Kidney (tissue), 14 donors: ENCODE measurements around the gene IQCM. TPM values are rescaled to one million over a fixed set of nuclear protein-coding genes. Genes with fewer than 3 reads are reported as not detected.

Experiments used
- DNase-seq, 5 donors: peaks; one replicate each; pipeline ENCODE4 v3.0.0-alpha.2; 2013 to 2020
- FAIRE-seq: peaks from 2 replicates; lab custom pipeline; 2012; peaks lifted over from hg19 to GRCh38; lab: Jason Lieb, UNC
- H3K27ac ChIP-seq, 2 donors: one replicate each; pipeline ENCODE4 v1.7.0; 2013; ENCODE audit warnings: low read depth in 2 of 2, low read length in 2 of 2, inconsistent platforms in 1 of 2
- H3K27me3 ChIP-seq: one replicate; pipeline ENCODE4 v1.7.1; 2013; ENCODE audit warnings: low read length, inconsistent platforms; ENCODE audit not compliant: control insufficient read depth, insufficient read depth
- H3K36me3 ChIP-seq, 3 donors: one replicate each; pipeline versions ENCODE4 v1.7.0 to v1.7.1; 2013; ENCODE audit warnings: low read length in 3 of 3, control low read depth in 1 of 3, inconsistent platforms in 1 of 3; ENCODE audit not compliant: insufficient read depth in 3 of 3, control insufficient read depth in 2 of 3
- H3K4me1 ChIP-seq, 3 donors: one replicate each; pipeline versions ENCODE4 v1.7.0 to v1.7.1; 2013; ENCODE audit warnings: low read length in 3 of 3, inconsistent platforms in 1 of 3, low read depth in 1 of 3; ENCODE audit not compliant: control insufficient read depth in 2 of 3, insufficient read depth in 2 of 3
- H3K4me3 ChIP-seq, 3 donors: one replicate each; pipeline versions ENCODE4 v1.7.0 to v1.8.1; 2013; ENCODE audit warnings: low read length in 3 of 3, control low read depth in 1 of 3, inconsistent platforms in 1 of 3
- H3K9ac ChIP-seq, 3 donors: one replicate each; pipeline versions ENCODE4 v1.7.0 to v1.7.1; 2013; ENCODE audit warnings: low read length in 3 of 3, control low read depth in 1 of 3, inconsistent platforms in 1 of 3
- H3K9me3 ChIP-seq, 3 donors: one replicate each; pipeline versions ENCODE4 v1.7.0 to v1.7.1; 2013; ENCODE audit warnings: low read length in 3 of 3, control low read depth in 1 of 3, inconsistent platforms in 1 of 3; ENCODE audit not compliant: control insufficient read depth in 2 of 3, insufficient read depth in 1 of 3
- intact Hi-C: fragments of 100-400 bp; cut with DNase I; formaldehyde crosslinking; loops from one replicate; pipeline ENCODE4 v1.11.1; 2022
- polyA plus RNA-seq: library from polyadenylated mRNA; stranded (reverse); fragments of 350-450 nt; fragmentation: Illumina TruSeq; extraction: RNeasy Lipid Tissue Mini Kit (QIAGEN cat#74804); gene quantifications from one replicate; pipeline ENCODE4 v1.2.3, GENCODE V29; 2014; ENCODE audit warnings: low read depth, low replicate concordance; ENCODE audit not compliant: insufficient read depth
- total RNA-seq: library from RNA; stranded (reverse); fragmentation: NEBNext Ultra II Directional; extraction: Animal tissue kit (Norgen Biotek cat#: 25700); gene quantifications from one replicate; pipeline ENCODE4 v1.2.1, GENCODE V29; 2021
- TF ChIP-seq, protein P1 (sequence below): IDR thresholded peaks from 3 replicates; pipeline ENCODE4 v1.5.1; 2012; ENCODE audit warnings: mild to moderate bottlenecking, moderate library complexity, borderline replicate concordance; ENCODE audit not compliant: insufficient read depth; ENCODE audit errors: extremely low read depth
- donor health status: control.
- donor health status: control.
- donor health status: control.
- donor health status: control.
- donor health status: control.
- donor health status: DM: yes; HTN: yes; CAD: no.
- donor health status: Normal renal cell carcinoma (clear cell type).

The IQCM gene
- total and polyA plus RNA-seq, 2 donors from 2014 or later: not detected

DNA sequence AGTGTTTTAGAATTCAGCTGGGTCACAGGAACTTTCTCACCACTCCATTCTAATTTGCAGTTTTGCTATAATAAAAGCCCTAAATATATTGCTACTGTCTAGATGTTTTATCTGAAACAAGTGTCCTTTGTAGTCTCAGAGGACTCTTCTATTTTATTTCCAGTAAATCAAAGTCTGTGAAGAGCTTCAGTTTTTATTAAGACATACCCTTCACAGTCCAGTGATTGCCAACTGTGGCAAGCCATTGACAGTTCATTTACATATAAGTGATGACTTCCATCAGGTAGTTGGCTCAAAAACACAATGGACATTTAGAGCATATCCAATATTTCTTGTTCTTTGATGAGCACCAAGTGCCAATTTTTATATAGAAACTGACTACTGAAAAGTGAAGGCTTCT, 466.1 kb downstream of the IQCM start:
- intact Hi-C loops: no loop called here

DNA sequence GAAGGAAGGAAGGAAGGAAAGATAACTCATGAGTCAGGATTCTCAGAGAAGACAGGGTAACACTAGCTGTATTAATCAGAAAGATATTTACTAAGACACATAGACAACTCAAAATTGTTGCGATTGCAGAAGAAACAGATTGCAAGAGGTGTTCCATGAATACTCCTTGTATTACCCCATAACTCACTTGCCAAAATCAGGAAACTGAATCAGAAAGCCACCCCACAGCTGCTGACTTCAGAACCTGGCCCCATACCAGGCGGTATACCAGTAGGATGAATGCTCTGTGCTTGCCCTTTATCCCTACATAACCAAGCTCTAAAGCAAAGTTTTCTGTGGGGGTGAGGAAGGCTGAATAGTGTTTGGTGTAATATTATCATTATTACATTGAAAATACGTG, 468.5 kb downstream of the IQCM start:
- Histone ChIP-seq H3K4me3 (no peak overlapping the region), H3K9ac (no peak overlapping the region), H3K27ac (no peak overlapping the region), H3K36me3 (no peaks in the 10 kb centered on the region), H3K27me3 (no peaks in the 10 kb centered on the region), H3K9me3 (no peaks in the 10 kb centered on the region), H3K4me1 (no peaks in the 10 kb centered on the region)
- no peak for DNase-seq
- intact Hi-C loops: no loop called here
- no peak for FAIRE-seq
- TF ChIP-seq, protein P1, sequence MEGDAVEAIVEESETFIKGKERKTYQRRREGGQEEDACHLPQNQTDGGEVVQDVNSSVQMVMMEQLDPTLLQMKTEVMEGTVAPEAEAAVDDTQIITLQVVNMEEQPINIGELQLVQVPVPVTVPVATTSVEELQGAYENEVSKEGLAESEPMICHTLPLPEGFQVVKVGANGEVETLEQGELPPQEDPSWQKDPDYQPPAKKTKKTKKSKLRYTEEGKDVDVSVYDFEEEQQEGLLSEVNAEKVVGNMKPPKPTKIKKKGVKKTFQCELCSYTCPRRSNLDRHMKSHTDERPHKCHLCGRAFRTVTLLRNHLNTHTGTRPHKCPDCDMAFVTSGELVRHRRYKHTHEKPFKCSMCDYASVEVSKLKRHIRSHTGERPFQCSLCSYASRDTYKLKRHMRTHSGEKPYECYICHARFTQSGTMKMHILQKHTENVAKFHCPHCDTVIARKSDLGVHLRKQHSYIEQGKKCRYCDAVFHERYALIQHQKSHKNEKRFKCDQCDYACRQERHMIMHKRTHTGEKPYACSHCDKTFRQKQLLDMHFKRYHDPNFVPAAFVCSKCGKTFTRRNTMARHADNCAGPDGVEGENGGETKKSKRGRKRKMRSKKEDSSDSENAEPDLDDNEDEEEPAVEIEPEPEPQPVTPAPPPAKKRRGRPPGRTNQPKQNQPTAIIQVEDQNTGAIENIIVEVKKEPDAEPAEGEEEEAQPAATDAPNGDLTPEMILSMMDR: no peak

More for the DNA sequence above, 466.1 kb downstream of the IQCM start:
- no peak for FAIRE-seq
- Histone ChIP-seq H3K9ac (no peak overlapping the region), H3K4me3 (no peak overlapping the region), H3K27ac (no peak overlapping the region), H3K9me3 (peaks cover 0 to 10% (median 0%) of the 10 kb centered on the region in 3 donors), H3K36me3 (no peaks in the 10 kb centered on the region), H3K4me1 (no peaks in the 10 kb centered on the region), H3K27me3 (no peaks in the 10 kb centered on the region)
- TF ChIP-seq, protein P1: no peak
- peak in 2 of 5 donors; percentile 32 to 40 for DNase-seq

DNA sequence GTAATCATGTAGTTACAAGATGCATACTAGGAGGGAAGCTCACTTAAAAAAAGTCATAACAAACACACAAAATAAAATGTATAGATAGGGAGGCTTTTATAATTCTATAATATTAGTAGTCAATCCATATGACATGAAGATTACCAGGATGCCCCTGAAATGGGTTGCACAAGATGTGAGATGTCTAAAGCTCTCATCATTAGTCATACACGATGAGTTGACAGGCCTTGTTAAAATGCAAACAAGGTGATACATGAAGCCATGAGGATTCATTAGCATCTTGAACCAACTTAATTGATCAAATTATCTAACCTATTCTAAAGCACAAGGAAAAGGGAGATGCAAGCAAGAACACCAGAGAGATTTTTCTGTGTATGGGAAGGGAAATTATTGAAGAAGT, 470.2 kb downstream of the IQCM start:
- Histone ChIP-seq H3K27ac (no peak overlapping the region), H3K36me3 (no peaks in the 10 kb centered on the region), H3K9ac (no peak overlapping the region), H3K9me3 (no peaks in the 10 kb centered on the region), H3K4me1 (no peaks in the 10 kb centered on the region), H3K4me3 (no peak overlapping the region), H3K27me3 (no peaks in the 10 kb centered on the region)
- no peak for FAIRE-seq
- intact Hi-C loops: no loop called here
- no peak for DNase-seq
- TF ChIP-seq, protein P1: no peak

DNA sequence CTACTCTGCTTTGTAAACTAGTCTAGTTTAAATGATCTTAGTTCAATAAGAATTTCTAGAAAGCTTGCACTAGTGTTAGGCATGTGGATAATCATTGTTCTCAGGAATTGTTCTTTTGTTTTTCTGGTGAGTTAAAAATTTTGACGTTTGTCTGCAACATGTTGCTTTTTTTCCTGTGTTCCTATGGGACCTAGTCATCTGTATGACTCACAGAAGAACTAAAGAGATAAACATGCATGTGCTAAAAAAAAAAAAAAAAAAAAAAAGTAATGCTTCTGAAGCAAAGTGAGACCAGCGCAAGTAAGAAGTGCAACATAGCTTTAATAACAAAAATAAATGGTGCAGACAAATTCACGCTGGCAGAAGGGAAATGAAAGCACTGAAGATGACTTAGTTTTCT, 471.2 kb downstream of the IQCM start:
- Histone ChIP-seq H3K36me3 (no peaks in the 10 kb centered on the region), H3K27me3 (no peaks in the 10 kb centered on the region), H3K27ac (no peak overlapping the region), H3K4me1 (no peaks in the 10 kb centered on the region), H3K4me3 (no peak overlapping the region), H3K9me3 (no peaks in the 10 kb centered on the region), H3K9ac (no peak overlapping the region)
- no peak for FAIRE-seq
- no peak for DNase-seq
- intact Hi-C loops: no loop called here
- TF ChIP-seq, protein P1: no peak
